SH-SY5Y (cell line): ENCODE measurements around the gene GOLGA8B.

Experiments
- GATA2 ChIP-seq: IDR thresholded peaks from 2 replicates; pipeline ENCODE4 v1.6.1; 2011; ENCODE audit warnings: mild to moderate bottlenecking, low read depth, low read length
- GATA3 ChIP-seq: IDR thresholded peaks from 2 replicates; pipeline ENCODE4 v1.6.1; 2011; ENCODE audit warnings: low read depth, mild to moderate bottlenecking, low read length, moderate library complexity

GRCh38 chr15:34606131-34606530 lies 22.7 kb upstream of the GOLGA8B start:
- TF ChIP-seq GATA3, result no peak
- TF ChIP-seq GATA2, result no peak
